ENCODE data around the gene HEATR5A. TPM values are rescaled to one million over a fixed set of nuclear protein-coding genes. Genes with fewer than 3 reads are reported as not detected.

Gene HEATR5A
- total and polyA plus RNA-seq, 2 of the 13 experiments (the other 11 are each of a cell fraction or from before 2014, with no cell fraction given): 36.4 to 105 TPM

GRCh38 chr14:31261859-31262731, 158.3 kb downstream of the HEATR5A start (continued):
- TF ChIP-seq ARID3A (IDR thresholded peaks at IDR 0.05; ENCODE audit: low read depth, low read length) (peak; percentile 78; the same call in 1 of the 2 replicates), FOXP4 (CRISPR knock-in tag; IDR thresholded peaks at IDR 0.05) (peak; percentile 94), XRCC5 (optimal IDR thresholded peaks at IDR 0.05; ENCODE audit: low read length) (peak; percentile 69), SIN3B (IDR thresholded peaks at IDR 0.05; ENCODE audit: low read length) (no peak), NFKBIZ (CRISPR knock-in tag; IDR thresholded peaks at IDR 0.05) (peak; percentile 15; the same call in 1 of the 2 replicates), ZSCAN21 (CRISPR knock-in tag; IDR thresholded peaks at IDR 0.05; ENCODE audit: borderline replicate concordance) (no peak), ZBTB42 (CRISPR knock-in tag; IDR thresholded peaks at IDR 0.05) (no peak), POLR2G (IDR thresholded peaks at IDR 0.05; ENCODE audit: low read depth, low read length) (peak; percentile 62; the same call in 1 of the 2 replicates), KLF11 (CRISPR knock-in tag; IDR thresholded peaks at IDR 0.05) (peak; percentile 50; the same call in 1 of the 2 replicates), ZNF800 (CRISPR knock-in tag; IDR thresholded peaks at IDR 0.05) (peak; percentile 68; the same call in 1 of the 2 replicates), NFKB2 (CRISPR knock-in tag; IDR thresholded peaks at IDR 0.05; ENCODE audit: borderline replicate concordance) (peak; percentile 79; the same call in 1 of the 2 replicates), DRAP1 (CRISPR knock-in tag; IDR thresholded peaks at IDR 0.05) (peak; percentile 41; the same call in 1 of the 2 replicates), ZNF12 (CRISPR knock-in tag; IDR thresholded peaks at IDR 0.05) (peak; percentile 68; the same call in 1 of the 2 replicates)
- TF ChIP-seq, protein P1, sequence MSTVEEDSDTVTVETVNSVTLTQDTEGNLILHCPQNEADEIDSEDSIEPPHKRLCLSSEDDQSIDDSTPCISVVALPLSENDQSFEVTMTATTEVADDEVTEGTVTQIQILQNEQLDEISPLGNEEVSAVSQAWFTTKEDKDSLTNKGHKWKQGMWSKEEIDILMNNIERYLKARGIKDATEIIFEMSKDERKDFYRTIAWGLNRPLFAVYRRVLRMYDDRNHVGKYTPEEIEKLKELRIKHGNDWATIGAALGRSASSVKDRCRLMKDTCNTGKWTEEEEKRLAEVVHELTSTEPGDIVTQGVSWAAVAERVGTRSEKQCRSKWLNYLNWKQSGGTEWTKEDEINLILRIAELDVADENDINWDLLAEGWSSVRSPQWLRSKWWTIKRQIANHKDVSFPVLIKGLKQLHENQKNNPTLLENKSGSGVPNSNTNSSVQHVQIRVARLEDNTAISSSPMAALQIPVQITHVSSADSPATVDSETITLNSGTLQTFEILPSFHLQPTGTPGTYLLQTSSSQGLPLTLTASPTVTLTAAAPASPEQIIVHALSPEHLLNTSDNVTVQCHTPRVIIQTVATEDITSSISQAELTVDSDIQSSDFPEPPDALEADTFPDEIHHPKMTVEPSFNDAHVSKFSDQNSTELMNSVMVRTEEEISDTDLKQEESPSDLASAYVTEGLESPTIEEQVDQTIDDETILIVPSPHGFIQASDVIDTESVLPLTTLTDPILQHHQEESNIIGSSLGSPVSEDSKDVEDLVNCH (CRISPR knock-in tag; IDR thresholded peaks at IDR 0.05): no peak
- TF ChIP-seq, protein P2, sequence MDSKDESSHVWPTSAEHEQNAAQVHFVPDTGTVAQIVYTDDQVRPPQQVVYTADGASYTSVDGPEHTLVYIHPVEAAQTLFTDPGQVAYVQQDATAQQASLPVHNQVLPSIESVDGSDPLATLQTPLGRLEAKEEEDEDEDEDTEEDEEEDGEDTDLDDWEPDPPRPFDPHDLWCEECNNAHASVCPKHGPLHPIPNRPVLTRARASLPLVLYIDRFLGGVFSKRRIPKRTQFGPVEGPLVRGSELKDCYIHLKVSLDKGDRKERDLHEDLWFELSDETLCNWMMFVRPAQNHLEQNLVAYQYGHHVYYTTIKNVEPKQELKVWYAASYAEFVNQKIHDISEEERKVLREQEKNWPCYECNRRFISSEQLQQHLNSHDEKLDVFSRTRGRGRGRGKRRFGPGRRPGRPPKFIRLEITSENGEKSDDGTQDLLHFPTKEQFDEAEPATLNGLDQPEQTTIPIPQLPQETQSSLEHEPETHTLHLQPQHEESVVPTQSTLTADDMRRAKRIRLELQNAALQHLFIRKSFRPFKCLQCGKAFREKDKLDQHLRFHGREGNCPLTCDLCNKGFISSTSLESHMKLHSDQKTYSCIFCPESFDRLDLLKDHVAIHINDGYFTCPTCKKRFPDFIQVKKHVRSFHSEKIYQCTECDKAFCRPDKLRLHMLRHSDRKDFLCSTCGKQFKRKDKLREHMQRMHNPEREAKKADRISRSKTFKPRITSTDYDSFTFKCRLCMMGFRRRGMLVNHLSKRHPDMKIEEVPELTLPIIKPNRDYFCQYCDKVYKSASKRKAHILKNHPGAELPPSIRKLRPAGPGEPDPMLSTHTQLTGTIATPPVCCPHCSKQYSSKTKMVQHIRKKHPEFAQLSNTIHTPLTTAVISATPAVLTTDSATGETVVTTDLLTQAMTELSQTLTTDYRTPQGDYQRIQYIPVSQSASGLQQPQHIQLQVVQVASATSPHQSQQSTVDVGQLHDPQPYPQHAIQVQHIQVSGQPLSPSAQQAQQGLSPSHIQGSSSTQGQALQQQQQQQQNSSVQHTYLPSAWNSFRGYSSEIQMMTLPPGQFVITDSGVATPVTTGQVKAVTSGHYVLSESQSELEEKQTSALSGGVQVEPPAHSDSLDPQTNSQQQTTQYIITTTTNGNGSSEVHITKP (CRISPR knock-in tag; IDR thresholded peaks at IDR 0.05; ENCODE audit: low read depth): peak; percentile 55; the same call in 1 of the 2 replicates
